ENCODE results near the gene BTNL8. TPM values are rescaled to one million over a fixed set of nuclear protein-coding genes. Genes with fewer than 3 reads are reported as not detected.

The BTNL8 gene
- total RNA-seq, 5 donors from 2014 or later (not counting 1 experiment from before 2014, with no cell fraction given) = not detected

DNA sequence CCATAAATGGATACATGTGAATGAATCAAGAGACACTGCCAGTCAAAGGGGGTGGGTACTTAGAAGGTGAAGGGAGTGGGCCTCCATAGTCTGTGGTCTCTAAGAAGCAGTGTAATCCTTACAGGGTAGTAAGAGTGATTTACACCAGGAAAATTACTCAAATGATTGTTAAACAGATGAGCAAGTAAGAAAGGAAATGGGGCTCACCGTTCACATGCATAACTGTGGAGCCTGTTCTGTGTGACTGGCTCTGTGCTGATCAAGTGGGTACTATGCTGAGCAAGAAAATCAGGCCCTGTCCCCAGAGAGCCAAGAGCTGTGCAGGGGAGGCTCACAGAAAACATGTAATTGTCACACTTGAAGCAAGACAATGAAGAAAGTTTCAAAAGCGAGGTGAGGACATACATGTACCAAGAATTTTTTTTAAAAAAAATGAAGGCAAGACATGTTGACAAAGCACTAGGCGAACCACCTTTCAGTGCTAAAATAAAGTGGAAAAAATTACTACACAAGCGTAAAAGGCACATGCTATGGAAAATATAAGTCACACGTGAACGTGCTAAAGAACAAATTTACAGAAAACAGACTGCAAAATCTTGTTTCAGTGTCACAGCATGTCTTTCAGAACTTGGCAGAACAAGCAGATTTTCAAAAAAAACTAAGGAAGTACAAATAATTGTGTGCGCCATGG, 2.5 kb downstream of the BTNL8 start:
- DNase-seq = no peak
- H3K4me1 ChIP-seq (ENCODE audit: control insufficient read depth in 1 of 2, extremely low read depth in 1 of 2, insufficient read depth in 2 of 2, low read length in 2 of 2) = no peaks in the 10 kb centered on the region
- no peaks in the 10 kb centered on the region for H3K36me3 ChIP-seq (ENCODE audit: control insufficient read depth in 2 of 2, extremely low read depth in 1 of 2, insufficient read depth in 1 of 2, low read length in 1 of 2)
- H3K27ac Mint-ChIP-seq = no peak overlapping the region
- no peak for ATAC-seq (replicated peaks in 1 of 4)
- no peaks in the 10 kb centered on the region for H3K9me3 Mint-ChIP-seq
- H3K27me3 Mint-ChIP-seq = peaks cover 0 to 8% of the 10 kb centered on the region in 2 donors
- H3K4me3 Mint-ChIP-seq = no peak overlapping the region
- no peaks in the 10 kb centered on the region for H3K36me3 Mint-ChIP-seq
- no peak overlapping the region for H3K4me3 ChIP-seq (ENCODE audit: control insufficient read depth in 1 of 2, extremely low read depth in 1 of 2, low read length in 1 of 2)
- 55% methylated on average over 6 of the region's 7 CpGs for WGBS (ENCODE audit: insufficient coverage)
- no peaks in the 10 kb centered on the region for H3K4me1 Mint-ChIP-seq
- H3K27me3 ChIP-seq (replicated peaks in 1 of 2; ENCODE audit: control insufficient read depth in 2 of 2, extremely low read depth in 1 of 2, insufficient read depth in 2 of 2, low read length in 1 of 2) = no peaks in the 10 kb centered on the region
- CTCF ChIA-PET = no interaction called here
- H3K9me3 ChIP-seq = no peaks in the 10 kb centered on the region
- POLR2A ChIA-PET = no interaction called here
- H3K27ac ChIP-seq (ENCODE audit: low read length) = no peak overlapping the region

- H3K27me3 Mint-ChIP-seq = peaks cover 13 to 29% of the 10 kb centered on the region in 2 donors
- H3K4me3 Mint-ChIP-seq = no peak overlapping the region
- 91% methylated on average over 4 of the region's 9 CpGs for WGBS (ENCODE audit: insufficient coverage)
Measured at GRCh38 chr5:180908400-180908799, 9.4 kb downstream of the BTNL8 start.

GRCh38 chr5:180908998-180909731, 10.2 kb downstream of the BTNL8 start:
- Mint-ChIP-seq H3K4me3 (no peak overlapping the region), H3K36me3 (no peaks in the 10 kb centered on the region), H3K4me1 (no peaks in the 10 kb centered on the region), H3K27me3 (peaks cover 13 to 32% of the 10 kb centered on the region in 2 donors), H3K27ac (no peak overlapping the region), H3K9me3 (no peaks in the 10 kb centered on the region)
- ATAC-seq (replicated peaks in 1 of 4) (no peak), DNase-seq (no peak)
- no peaks in the 10 kb centered on the region for H3K36me3 ChIP-seq (ENCODE audit: control insufficient read depth in 2 of 2, extremely low read depth in 1 of 2, insufficient read depth in 1 of 2, low read length in 1 of 2)
- H3K27ac ChIP-seq (ENCODE audit: low read length) = no peak overlapping the region
- 60% methylated on average over 1 of the region's 9 CpGs for WGBS (ENCODE audit: insufficient coverage)
- POLR2A ChIA-PET = no interaction called here
- peaks cover 0 to 11% of the 10 kb centered on the region in 2 experiments for H3K27me3 ChIP-seq (replicated peaks in 1 of 2; ENCODE audit: control insufficient read depth in 2 of 2, extremely low read depth in 1 of 2, insufficient read depth in 2 of 2, low read length in 1 of 2)
- no peaks in the 10 kb centered on the region for H3K4me1 ChIP-seq (ENCODE audit: control insufficient read depth in 1 of 2, extremely low read depth in 1 of 2, insufficient read depth in 2 of 2, low read length in 2 of 2)
- no peaks in the 10 kb centered on the region for H3K9me3 ChIP-seq
- H3K4me3 ChIP-seq (ENCODE audit: control insufficient read depth in 1 of 2, extremely low read depth in 1 of 2, low read length in 1 of 2) = no peak overlapping the region
- CTCF ChIA-PET = no interaction called here

More at GRCh38 chr5:180908400-180908799, 9.4 kb downstream of the BTNL8 start:
- DNase-seq (no peak), ATAC-seq (replicated peaks in 1 of 4) (no peak)
- Mint-ChIP-seq H3K27ac (no peak overlapping the region), H3K36me3 (no peaks in the 10 kb centered on the region), H3K4me1 (no peaks in the 10 kb centered on the region), H3K9me3 (no peaks in the 10 kb centered on the region)
- ChIA-PET POLR2A (no interaction called here), CTCF (no interaction called here)
- no peak overlapping the region for H3K27ac ChIP-seq (ENCODE audit: low read length)
- H3K4me1 ChIP-seq (ENCODE audit: control insufficient read depth in 1 of 2, extremely low read depth in 1 of 2, insufficient read depth in 2 of 2, low read length in 2 of 2) = no peaks in the 10 kb centered on the region
- H3K36me3 ChIP-seq (ENCODE audit: control insufficient read depth in 2 of 2, extremely low read depth in 1 of 2, insufficient read depth in 1 of 2, low read length in 1 of 2) = no peaks in the 10 kb centered on the region
- H3K9me3 ChIP-seq = no peaks in the 10 kb centered on the region
- H3K4me3 ChIP-seq (ENCODE audit: control insufficient read depth in 1 of 2, extremely low read depth in 1 of 2, low read length in 1 of 2) = no peak overlapping the region
- peaks cover 0 to 11% of the 10 kb centered on the region in 2 experiments for H3K27me3 ChIP-seq (replicated peaks in 1 of 2; ENCODE audit: control insufficient read depth in 2 of 2, extremely low read depth in 1 of 2, insufficient read depth in 2 of 2, low read length in 1 of 2)

- WGBS (ENCODE audit: insufficient coverage) = 83% methylated on average over 1 of the region's 5 CpGs
- ChIA-PET CTCF (no interaction called here), POLR2A (no interaction called here)
- ATAC-seq (replicated peaks in 1 of 4) (no peak), DNase-seq (no peak)
- Histone ChIP-seq H3K27ac (ENCODE audit: low read length) (no peak overlapping the region), H3K9me3 (no peaks in the 10 kb centered on the region), H3K4me1 (ENCODE audit: control insufficient read depth in 1 of 2, extremely low read depth in 1 of 2, insufficient read depth in 2 of 2, low read length in 2 of 2) (no peaks in the 10 kb centered on the region), H3K27me3 (replicated peaks in 1 of 2; ENCODE audit: control insufficient read depth in 2 of 2, extremely low read depth in 1 of 2, insufficient read depth in 2 of 2, low read length in 1 of 2) (peaks cover 0 to 11% of the 10 kb centered on the region in 2 experiments), H3K36me3 (ENCODE audit: control insufficient read depth in 2 of 2, extremely low read depth in 1 of 2, insufficient read depth in 1 of 2, low read length in 1 of 2) (no peaks in the 10 kb centered on the region), H3K4me3 (ENCODE audit: control insufficient read depth in 1 of 2, extremely low read depth in 1 of 2, low read length in 1 of 2) (no peak overlapping the region)
- H3K27me3 Mint-ChIP-seq = peaks cover 13 to 32% of the 10 kb centered on the region in 2 donors
- no peaks in the 10 kb centered on the region for H3K4me1 Mint-ChIP-seq
- H3K9me3 Mint-ChIP-seq = no peaks in the 10 kb centered on the region
- no peak overlapping the region for H3K4me3 Mint-ChIP-seq
- no peak overlapping the region for H3K27ac Mint-ChIP-seq
- no peaks in the 10 kb centered on the region for H3K36me3 Mint-ChIP-seq
Measured at GRCh38 chr5:180909782-180910181, 10.8 kb downstream of the BTNL8 start.

DNA sequence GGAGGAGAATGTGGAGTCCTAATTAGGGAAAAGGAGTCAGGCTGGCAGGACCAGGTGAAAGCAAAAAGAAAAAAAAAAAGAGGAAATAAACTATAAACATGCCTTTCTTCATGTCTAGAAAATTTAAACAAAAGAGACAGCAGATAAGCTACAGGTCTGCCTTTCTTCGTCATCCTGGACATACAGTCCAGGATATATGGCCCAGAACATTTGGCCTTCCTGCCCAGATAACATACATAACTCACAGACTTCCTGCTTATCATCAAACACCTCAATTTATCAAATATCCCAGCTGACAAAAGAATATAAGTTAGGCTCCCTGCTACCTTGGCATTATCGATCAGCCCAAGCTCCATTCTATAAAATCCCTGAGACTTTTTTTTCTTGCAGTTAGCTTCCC, 11.2 kb downstream of the BTNL8 start:
- Histone ChIP-seq H3K36me3 (ENCODE audit: control insufficient read depth in 2 of 2, extremely low read depth in 1 of 2, insufficient read depth in 1 of 2, low read length in 1 of 2) (no peaks in the 10 kb centered on the region), H3K27ac (ENCODE audit: low read length) (no peak overlapping the region), H3K4me3 (ENCODE audit: control insufficient read depth in 1 of 2, extremely low read depth in 1 of 2, low read length in 1 of 2) (no peak overlapping the region), H3K27me3 (replicated peaks in 1 of 2; ENCODE audit: control insufficient read depth in 2 of 2, extremely low read depth in 1 of 2, insufficient read depth in 2 of 2, low read length in 1 of 2) (peaks cover 0 to 11% of the 10 kb centered on the region in 2 experiments), H3K9me3 (no peaks in the 10 kb centered on the region), H3K4me1 (ENCODE audit: control insufficient read depth in 1 of 2, extremely low read depth in 1 of 2, insufficient read depth in 2 of 2, low read length in 2 of 2) (no peaks in the 10 kb centered on the region)
- DNase-seq (no peak), ATAC-seq (replicated peaks in 1 of 4) (no peak)
- 69% methylated on average over 2 of the region's 2 CpGs for WGBS (ENCODE audit: insufficient coverage)
- CTCF ChIA-PET = no interaction called here
- Mint-ChIP-seq H3K27ac (no peak overlapping the region), H3K27me3 (peaks cover 13 to 32% of the 10 kb centered on the region in 2 donors), H3K36me3 (no peaks in the 10 kb centered on the region), H3K9me3 (no peaks in the 10 kb centered on the region), H3K4me1 (no peaks in the 10 kb centered on the region), H3K4me3 (no peak overlapping the region)
- POLR2A ChIA-PET = no interaction called here

DNA sequence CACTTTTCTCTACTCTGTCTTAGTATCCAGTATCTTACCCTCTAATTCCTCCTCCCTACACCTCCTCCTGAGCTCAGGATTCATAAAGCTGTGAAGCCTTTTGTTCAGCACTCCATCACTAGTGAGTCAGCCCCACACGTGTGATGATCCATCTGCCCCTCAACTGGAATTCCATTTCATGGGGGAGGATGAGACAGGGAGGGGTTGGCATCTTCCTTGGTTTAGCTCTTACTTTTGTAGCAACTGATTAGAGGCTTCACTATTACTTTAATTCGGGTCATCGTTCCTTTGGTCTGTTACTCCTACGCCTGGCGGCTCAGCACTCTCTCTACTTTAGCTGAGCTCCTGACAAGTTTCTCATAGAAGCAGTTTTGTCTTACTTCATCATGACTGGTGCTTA, 11.8 kb downstream of the BTNL8 start:
- Mint-ChIP-seq H3K9me3 (no peaks in the 10 kb centered on the region), H3K4me1 (no peaks in the 10 kb centered on the region), H3K36me3 (no peaks in the 10 kb centered on the region), H3K27me3 (peaks cover 14 to 34% of the 10 kb centered on the region in 2 donors), H3K4me3 (no peak overlapping the region), H3K27ac (no peak overlapping the region)
- H3K4me1 ChIP-seq (ENCODE audit: control insufficient read depth in 1 of 2, extremely low read depth in 1 of 2, insufficient read depth in 2 of 2, low read length in 2 of 2) = no peaks in the 10 kb centered on the region
- peaks cover 0 to 11% of the 10 kb centered on the region in 2 experiments for H3K27me3 ChIP-seq (replicated peaks in 1 of 2; ENCODE audit: control insufficient read depth in 2 of 2, extremely low read depth in 1 of 2, insufficient read depth in 2 of 2, low read length in 1 of 2)
- H3K9me3 ChIP-seq = no peaks in the 10 kb centered on the region
- ChIA-PET POLR2A (no interaction called here), CTCF (no interaction called here)
- no peaks in the 10 kb centered on the region for H3K36me3 ChIP-seq (ENCODE audit: control insufficient read depth in 2 of 2, extremely low read depth in 1 of 2, insufficient read depth in 1 of 2, low read length in 1 of 2)
- ATAC-seq (replicated peaks in 1 of 4) (no peak), DNase-seq (no peak)
- H3K4me3 ChIP-seq (ENCODE audit: control insufficient read depth in 1 of 2, extremely low read depth in 1 of 2, low read length in 1 of 2) = no peak overlapping the region
- 100% methylated on average over 2 of the region's 5 CpGs for WGBS (ENCODE audit: insufficient coverage)
- H3K27ac ChIP-seq (ENCODE audit: low read length) = no peak overlapping the region

All from T-cell (primary cell).